HepG2 (cell line): Measurements from ENCODE around the gene MZF1.

Source experiments
- E2F1 ChIP-seq: sonication (generic); formaldehyde crosslinking; IDR thresholded peaks from 2 replicates; pipeline ENCODE4 v1.5.0; 2020; ENCODE audit warnings: missing genetic modification reagents
- MAX ChIP-seq: IDR thresholded peaks from 2 replicates; pipeline ENCODE4 v1.6.1; 2012; ENCODE audit warnings: inconsistent platforms
- NR2C2 ChIP-seq: sonication (generic); formaldehyde crosslinking; IDR thresholded peaks from 2 replicates; pipeline ENCODE4 v1.4.0; 2020; ENCODE audit warnings: missing genetic modification reagents, mild to moderate bottlenecking, moderate library complexity, borderline replicate concordance
- RAD21 ChIP-seq: fragments of 450-650 bp; formaldehyde crosslinking; IDR thresholded peaks from 2 replicates; pipeline ENCODE4 v1.5.0; 2020; ENCODE audit warnings: mild to moderate bottlenecking
- SALL2 ChIP-seq: sonication (generic); formaldehyde crosslinking; IDR thresholded peaks from 2 replicates; pipeline ENCODE4 v1.8.1; 2023; ENCODE audit warnings: mild to moderate bottlenecking, missing genetic modification reagents, inconsistent platforms
- ZNF282 ChIP-seq: fragments of 450-650 bp; IDR thresholded peaks from 2 replicates; pipeline ENCODE4 v1.6.1; 2018; ENCODE audit not compliant: partially characterized antibody

- TF ChIP-seq MAX = no peak
- no peak for TF ChIP-seq E2F1 (CRISPR knock-in tag)
- TF ChIP-seq ZNF282 = no peak
- TF ChIP-seq RAD21 (CRISPR knock-in tag) = no peak
- TF ChIP-seq NR2C2 (CRISPR knock-in tag) = no peak
- no peak for TF ChIP-seq SALL2 (CRISPR knock-in tag)
These were observed 43.7 kb downstream of the MZF1 start for GRCh38 chr19:58529405-58529804.
